GM19397 (cell line): ENCODE results near the gene CKAP4.
A peak's percentile ranks its signal among the peaks of the same experiment; 100 is the strongest.

Source experiments
- ATAC-seq: cut with Tn5 transposase; IDR thresholded peaks from one replicate; pipeline ENCODE4 v1.9.1; 2021; ENCODE audit warnings: mild to moderate bottlenecking, moderate library complexity; ENCODE audit not compliant: unreplicated experiment

CKAP4 gene

GRCh38 chr12:106274575-106275121, 26.8 kb upstream of the CKAP4 start:
- ATAC-seq, result no peak

GRCh38 chr12:106274012-106274411, 26.2 kb upstream of the CKAP4 start:
- no peak for ATAC-seq

GRCh38 chr12:106273491-106273890, 25.7 kb upstream of the CKAP4 start:
- ATAC-seq, result no peak

- no peak for ATAC-seq
Observed at GRCh38 chr12:106271575-106272505, 24.0 kb upstream of the CKAP4 start.

- no peak for ATAC-seq
Observed at GRCh38 chr12:106269150-106269771, 21.4 kb upstream of the CKAP4 start.

- ATAC-seq, result no peak
Observed at GRCh38 chr12:106267535-106267934, 19.7 kb upstream of the CKAP4 start.

- no peak for ATAC-seq
Observed at GRCh38 chr12:106265116-106265515, 17.3 kb upstream of the CKAP4 start.

GRCh38 chr12:106258935-106259334, 11.1 kb upstream of the CKAP4 start:
- ATAC-seq, result no peak

- no peak for ATAC-seq
Observed at GRCh38 chr12:106258226-106258625, 10.4 kb upstream of the CKAP4 start.

- ATAC-seq, result no peak
Observed at GRCh38 chr12:106256524-106256923, 8.7 kb upstream of the CKAP4 start.

GRCh38 chr12:106255952-106256351, 8.1 kb upstream of the CKAP4 start:
- ATAC-seq, result no peak

- ATAC-seq, result no peak
Observed at GRCh38 chr12:106255493-106255892, 7.7 kb upstream of the CKAP4 start.

- no peak for ATAC-seq
Observed at GRCh38 chr12:106254724-106255123, 6.9 kb upstream of the CKAP4 start.

- ATAC-seq, result no peak
Observed at GRCh38 chr12:106251631-106252455, 4.0 kb upstream of the CKAP4 start.

- ATAC-seq, result peak; percentile 54
Observed at GRCh38 chr12:106249411-106250135, 1.8 kb upstream of the CKAP4 start.

GRCh38 chr12:106248846-106249371, 1.1 kb upstream of the CKAP4 start:
- no peak for ATAC-seq

GRCh38 chr12:106248312-106248845, 559 bp upstream of the CKAP4 start:
- peak; percentile 8 for ATAC-seq

- ATAC-seq, result peak; percentile 35
Observed at GRCh38 chr12:106246891-106247673, 738 bp downstream of the CKAP4 start.

GRCh38 chr12:106245767-106246166, 2.1 kb downstream of the CKAP4 start:
- no peak for ATAC-seq
